HCT116 (cell line): Measurements from ENCODE around the gene LRRTM2. TPM values are rescaled to one million over a fixed set of nuclear protein-coding genes. Genes with fewer than 3 reads are reported as not detected.

Experiments
- ATAC-seq: fragments of 200-7000 bp; cut with Tn5 transposase; 2 replicates; pipeline ENCODE4 v1.9.1; 2020; ENCODE audit warnings: mild to moderate bottlenecking, moderate library complexity
- BruUV-seq: library from RNA; stranded (reverse); fragments of 400-500 nt; replicated peaks from 2 replicates; lab custom pipeline; 2021; lab: Mats Ljungman, UMichigan
- CTCF ChIA-PET: fragments of 300-600 bp; sonication (Branson Sonifier 250); formaldehyde crosslinking; loops from one replicate; lab custom pipeline; 2021; ENCODE audit warnings: antibody characterized with exemption; lab: Charles Lee
- POLR2A ChIA-PET: fragments of 300-600, 350-600 bp; sonication (Branson Sonifier 250); formaldehyde crosslinking; loops from one replicate; lab custom pipeline; 2021; ENCODE audit warnings: antibody characterized with exemption; lab: Charles Lee
- RAD21 ChIA-PET, 2 experiments: fragments of 300-600 bp; sonication (Branson Sonifier 250); formaldehyde crosslinking; loops; one replicate each; lab custom pipeline; 2023; ENCODE audit warnings: low total read pairs in 2 of 2; ENCODE audit not compliant: uncharacterized antibody in 2 of 2, unreplicated experiment in 2 of 2, low non-redundant PET in 1 of 2; lab: Charles Lee
- DNase-seq: peaks from one replicate; pipeline ENCODE4 v3.0.0-alpha.2; 2010; ENCODE audit warnings: low read depth, low spot score
- H2AFZ ChIP-seq: fragments of 200-600 bp; shearing (Covaris generic), sonication (generic); 2 replicates; pipeline ENCODE4 v1.6.1; 2017; ENCODE audit warnings: low read depth, mixed run types, mixed read lengths, antibody characterized with exemption, low read length; ENCODE audit not compliant: poor library complexity, severe bottlenecking
- H3K27ac ChIP-seq: 2 replicates; pipeline ENCODE4 v1.5.1; 2012; ENCODE audit warnings: low read depth, low read length
- H3K27me3 ChIP-seq: fragments of 200-600 bp; sonication (generic); 2 replicates; pipeline ENCODE4 v1.6.1; 2016; ENCODE audit warnings: mixed run types, low read length, mixed read lengths; ENCODE audit not compliant: insufficient read depth
- H3K36me3 ChIP-seq, 2 experiments: fragments of 200-500 bp in 1 of 2; fragments of 200-600 bp in 1 of 2; sonication (Bioruptor generic) in 1 of 2; sonication (generic) in 1 of 2; 2 replicates each; pipeline versions ENCODE4 v1.5.1 to v1.6.1; 2014 to 2016; ENCODE audit warnings: low read length in 2 of 2, inconsistent platforms in 1 of 2, mixed read lengths in 1 of 2, mixed run types in 1 of 2; ENCODE audit not compliant: insufficient read depth in 2 of 2, control insufficient read depth in 1 of 2
- H3K4me1 ChIP-seq, 2 experiments: fragments of 200-600 bp in 1 of 2; sonication (generic) in 1 of 2; 2 replicates each; pipeline versions ENCODE4 v1.5.1 to v1.6.1; 2012 to 2017; ENCODE audit warnings: low read length in 2 of 2, inconsistent platforms in 1 of 2, mild to moderate bottlenecking in 1 of 2, mixed read lengths in 1 of 2, mixed run types in 1 of 2, moderate library complexity in 1 of 2; ENCODE audit not compliant: insufficient read depth in 2 of 2, control insufficient read depth in 1 of 2
- H3K4me2 ChIP-seq: fragments of 200-600 bp; sonication (generic); 2 replicates; pipeline ENCODE4 v1.6.1; 2017; ENCODE audit warnings: mixed run types, low read length, mixed read lengths
- H3K4me3 ChIP-seq, 2 experiments: fragments of 200-600 bp in 1 of 2; sonication (generic) in 1 of 2; replicated peaks in 1 of 2; 2 replicates each; pipeline ENCODE4 v1.5.1; 2011 to 2016; ENCODE audit warnings: low read length in 2 of 2, control low read depth in 1 of 2, low read depth in 1 of 2, mild to moderate bottlenecking in 1 of 2, mixed read lengths in 1 of 2, mixed run types in 1 of 2
- H3K79me2 ChIP-seq: fragments of 200-600 bp; sonication (generic); 2 replicates; pipeline ENCODE4 v1.6.1; 2017; ENCODE audit warnings: mild to moderate bottlenecking, mixed run types, low read length, moderate library complexity, mixed read lengths; ENCODE audit not compliant: insufficient read depth
- H3K9ac ChIP-seq: fragments of 200-600 bp; sonication (generic); 2 replicates; pipeline ENCODE4 v1.6.1; 2016; ENCODE audit warnings: low read length, mixed read lengths
- H3K9me2 ChIP-seq: fragments of 200-600 bp; sonication (generic), shearing (Covaris generic); 2 replicates; pipeline ENCODE4 v1.6.1; 2017; ENCODE audit warnings: mixed run types, mild to moderate bottlenecking, moderate library complexity; ENCODE audit not compliant: insufficient read depth
- H3K9me3 ChIP-seq, 2 experiments: fragments of 200-500 bp in 1 of 2; fragments of 200-600 bp in 1 of 2; sonication (Bioruptor generic) in 1 of 2; sonication (generic) in 1 of 2; 2 replicates each; pipeline ENCODE4 v1.6.1; 2014 to 2017; ENCODE audit warnings: low read length in 2 of 2, mixed read lengths in 2 of 2, inconsistent platforms in 1 of 2, low read depth in 1 of 2, mild to moderate bottlenecking in 1 of 2, mixed run types in 1 of 2, moderate library complexity in 1 of 2; ENCODE audit not compliant: control insufficient read depth in 1 of 2, insufficient read depth in 1 of 2
- H4K20me1 ChIP-seq: fragments of 200-600 bp; sonication (generic), shearing (Covaris generic); 2 replicates; pipeline ENCODE4 v1.6.1; 2017; ENCODE audit warnings: mixed run types, mild to moderate bottlenecking, moderate library complexity; ENCODE audit not compliant: insufficient read depth
- CEBPB ChIP-seq: IDR thresholded peaks from 2 replicates; pipeline ENCODE4 v1.6.1; 2012; ENCODE audit warnings: low read depth
- CTCF ChIP-seq, 3 experiments: fragments of 200-600 bp in 1 of 3; sonication (generic) in 1 of 3; IDR thresholded peaks in 2 of 3; conservative IDR thresholded peaks in 1 of 3; 2 replicates each; pipeline ENCODE4 v1.5.1; 2012 to 2017; ENCODE audit warnings: low read depth in 2 of 3, low read length in 2 of 3, antibody characterized with exemption in 1 of 3, borderline replicate concordance in 1 of 3, control low read depth in 1 of 3, mild to moderate bottlenecking in 1 of 3, mixed read lengths in 1 of 3, mixed run types in 1 of 3, moderate library complexity in 1 of 3; ENCODE audit not compliant: insufficient read depth in 1 of 3
- JUND ChIP-seq: IDR thresholded peaks from 2 replicates; pipeline ENCODE4 v1.6.1; 2012
- POLR2AphosphoS5 ChIP-seq: IDR thresholded peaks from 2 replicates; pipeline ENCODE4 v1.6.1; 2011; ENCODE audit warnings: mild to moderate bottlenecking, low read depth, low read length, moderate library complexity
- SIN3A ChIP-seq: IDR thresholded peaks from 2 replicates; pipeline ENCODE4 v1.6.1; 2012; ENCODE audit warnings: low read depth
- TCF7L2 ChIP-seq: IDR thresholded peaks from 2 replicates; pipeline ENCODE4 v1.7.0; 2011; ENCODE audit warnings: borderline replicate concordance, inconsistent platforms; ENCODE audit not compliant: insufficient read depth, insufficient read length; ENCODE audit errors: extremely low read depth
- YY1 ChIP-seq: IDR thresholded peaks from 2 replicates; pipeline ENCODE4 v1.6.1; 2011; ENCODE audit warnings: low read length, low read depth, moderate library complexity, mild to moderate bottlenecking; ENCODE audit not compliant: insufficient replicate concordance; ENCODE audit errors: extremely low read depth
- intact Hi-C: fragments of 100-400 bp; cut with micrococcal nuclease; formaldehyde crosslinking; loops from 2 replicates; pipeline ENCODE4 v1.10.0; 2022
- total RNA-seq: library from RNA; stranded (reverse); gene quantifications from one replicate; pipeline ENCODE4 v1.2.1, GENCODE V29; 2021; ENCODE audit not compliant: unreplicated experiment
- TF ChIP-seq, protein P1 (sequence below): IDR thresholded peaks from 2 replicates; pipeline ENCODE4 v1.6.1; 2012

Gene LRRTM2
- total RNA-seq, 1 experiment from 2014 or later = not detected

GRCh38 chr5:138870611-138871010 lies 4.5 kb downstream of the LRRTM2 start:
- Histone ChIP-seq H3K36me3 (no peaks in the 10 kb centered on the region), H4K20me1 (peaks cover 9% of the 10 kb centered on the region; the same call in 1 of the 2 replicates), H3K4me1 (peaks cover 13 to 15% of the 10 kb centered on the region in 2 experiments), H3K27ac (no peak overlapping the region), H3K4me3 (no peak overlapping the region), H3K27me3 (no peaks in the 10 kb centered on the region), H2AFZ (no peak overlapping the region), H3K9me2 (no peaks in the 10 kb centered on the region), H3K4me2 (no peak overlapping the region), H3K79me2 (peaks cover 86% of the 10 kb centered on the region), H3K9ac (no peak overlapping the region), H3K9me3 (no peaks in the 10 kb centered on the region)
- ChIA-PET POLR2A (no interaction called here), RAD21 (no interaction called here), CTCF (no interaction called here)
- TF ChIP-seq POLR2AphosphoS5 (no peak), CEBPB (no peak), YY1 (no peak), TCF7L2 (no peak), JUND (no peak)
- DNase-seq (no peak), ATAC-seq (no peak)
- no TSS peak for BruUV-seq
- intact Hi-C loops = no loop called here

GRCh38 chr5:138869763-138870500 lies 5.2 kb downstream of the LRRTM2 start:
- Histone ChIP-seq H3K4me2 (no peak overlapping the region), H3K9ac (no peak overlapping the region), H3K27ac (no peak overlapping the region), H3K4me1 (peaks cover 13 to 15% of the 10 kb centered on the region in 2 experiments), H3K36me3 (no peaks in the 10 kb centered on the region)
- intact Hi-C loops = no loop called here
- BruUV-seq = no TSS peak
- ATAC-seq = no peak
- TF ChIP-seq, protein P1, sequence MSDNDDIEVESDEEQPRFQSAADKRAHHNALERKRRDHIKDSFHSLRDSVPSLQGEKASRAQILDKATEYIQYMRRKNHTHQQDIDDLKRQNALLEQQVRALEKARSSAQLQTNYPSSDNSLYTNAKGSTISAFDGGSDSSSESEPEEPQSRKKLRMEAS = no peak
- TF ChIP-seq CTCF (IDR thresholded peaks at IDR 0.05 in 2 of 3, conservative IDR thresholded peaks at IDR 0.05 in 1 of 3; ENCODE audit: borderline replicate concordance in 1 of 3, insufficient read depth in 1 of 3, low read depth in 2 of 3, low read length in 2 of 3) (no peak), SIN3A (no peak)
- TF ChIP-seq, all 23 proteins: peak for 0
- DNase-seq = no peak
- RAD21 ChIA-PET = no interaction called here
- Histone ChIP-seq H3K9me3 (no peaks in the 10 kb centered on the region), H3K27me3 (no peaks in the 10 kb centered on the region), H2AFZ (no peak overlapping the region), H3K9me2 (no peaks in the 10 kb centered on the region), H3K79me2 (peaks cover 80% of the 10 kb centered on the region), H3K4me3 (no peak overlapping the region), H4K20me1 (peaks cover 9% of the 10 kb centered on the region; the same call in 1 of the 2 replicates)
- POLR2A ChIA-PET = no interaction called here
- CTCF ChIA-PET = no interaction called here
